NCI-H2029 (cell line): ENCODE data around the gene NPAS3.

Experiments used
- DNase-seq: peaks from one replicate; lab custom pipeline; 2025; lab: John Stamatoyannopoulos, UW

The NPAS3 gene

DNA sequence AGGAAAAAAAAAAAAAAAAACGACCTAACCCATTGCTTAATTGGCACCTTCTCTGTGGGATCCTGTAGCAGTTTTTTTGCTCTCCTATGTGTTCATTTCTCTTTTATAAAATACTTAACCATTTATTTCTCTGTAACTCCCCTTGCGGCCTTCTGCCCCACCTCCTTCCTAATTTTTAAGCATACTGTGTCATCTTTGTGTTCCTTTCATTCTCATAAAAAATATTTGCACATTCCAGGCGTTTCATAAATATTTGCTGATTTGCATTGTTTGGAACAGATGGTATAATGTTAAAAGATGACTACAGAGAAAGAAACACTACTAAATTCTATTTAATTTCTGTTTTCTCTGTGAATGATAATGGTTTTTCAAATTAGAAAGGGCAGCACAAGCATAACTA, 77.9 kb downstream of the NPAS3 start:
- DNase-seq: no peak

DNA sequence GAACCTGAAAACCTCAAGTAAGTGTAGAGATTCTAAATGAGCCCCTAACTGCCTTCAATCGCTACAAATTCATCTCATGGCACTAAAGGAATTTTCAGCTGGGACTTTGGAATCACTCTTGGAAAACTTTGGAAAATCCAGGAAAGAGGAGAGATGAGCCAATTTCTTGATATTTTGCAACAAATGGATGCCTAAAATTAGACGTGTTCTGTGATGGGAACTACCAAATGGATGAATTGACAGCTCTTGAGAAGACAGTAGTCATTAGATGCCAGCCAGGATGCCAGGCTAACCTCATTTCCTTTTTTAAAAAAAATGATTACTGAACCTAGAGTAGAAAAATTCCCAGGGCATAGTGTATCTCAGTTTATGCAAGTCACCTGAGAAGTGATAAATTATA, 78.3 kb downstream of the NPAS3 start:
- no peak for DNase-seq

DNA sequence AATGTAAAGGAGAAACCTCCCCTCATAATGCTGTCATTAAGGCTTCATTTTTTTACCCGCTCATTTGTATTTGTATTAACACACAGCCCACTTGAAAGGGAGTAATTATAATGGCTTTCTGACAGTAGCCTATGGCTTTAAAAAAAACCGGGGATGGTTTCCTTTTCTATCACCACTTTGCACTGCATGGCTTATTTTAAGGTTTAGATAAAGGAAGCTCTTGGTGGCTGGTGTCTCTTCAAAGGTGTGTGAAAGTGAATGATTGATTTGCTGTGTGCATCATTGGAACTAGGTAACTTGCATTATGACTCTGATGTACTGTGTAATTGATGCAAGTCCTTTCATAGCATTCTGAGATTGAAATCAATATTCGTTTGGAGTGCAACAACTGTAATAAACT, 80.7 kb downstream of the NPAS3 start:
- DNase-seq: no peak

DNA sequence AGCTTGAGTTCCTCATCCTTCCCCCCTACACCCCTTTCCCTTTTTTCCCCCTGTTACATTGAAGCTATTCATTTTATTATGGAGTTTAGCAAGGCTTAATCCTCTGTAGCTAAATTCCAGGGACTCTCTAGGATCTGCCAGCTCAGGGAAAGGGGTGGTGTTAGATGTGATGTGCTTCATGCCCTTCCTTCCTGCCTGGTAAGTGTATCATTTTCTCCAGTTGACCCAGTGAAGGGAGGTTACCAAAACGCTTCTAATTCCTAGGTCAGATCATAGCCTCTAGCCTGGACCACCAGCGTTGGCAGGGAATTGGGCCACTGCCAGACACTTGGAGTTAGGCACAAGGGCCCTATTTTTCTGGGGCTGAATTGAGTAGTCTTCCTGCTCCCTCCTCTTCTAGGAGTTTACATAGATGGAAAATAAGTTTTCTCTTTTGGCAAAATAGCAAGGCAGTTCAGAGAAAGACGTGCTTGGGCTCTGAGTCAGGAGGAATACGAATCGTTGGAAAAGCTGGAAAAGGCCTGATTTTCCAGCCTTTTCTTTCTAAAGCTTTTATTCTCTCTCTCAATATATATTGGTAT, 88.3 kb downstream of the NPAS3 start:
- no peak for DNase-seq

GRCh38 chr14:33029511-33029910, 90.8 kb downstream of the NPAS3 start:
- no peak for DNase-seq

GRCh38 chr14:33030386-33030785, 91.7 kb downstream of the NPAS3 start:
- DNase-seq: peak; percentile 39

- DNase-seq: no peak
These were observed 96.9 kb downstream of the NPAS3 start for GRCh38 chr14:33035416-33036194.

GRCh38 chr14:33039311-33039710, 100.6 kb downstream of the NPAS3 start:
- DNase-seq: no peak

DNA sequence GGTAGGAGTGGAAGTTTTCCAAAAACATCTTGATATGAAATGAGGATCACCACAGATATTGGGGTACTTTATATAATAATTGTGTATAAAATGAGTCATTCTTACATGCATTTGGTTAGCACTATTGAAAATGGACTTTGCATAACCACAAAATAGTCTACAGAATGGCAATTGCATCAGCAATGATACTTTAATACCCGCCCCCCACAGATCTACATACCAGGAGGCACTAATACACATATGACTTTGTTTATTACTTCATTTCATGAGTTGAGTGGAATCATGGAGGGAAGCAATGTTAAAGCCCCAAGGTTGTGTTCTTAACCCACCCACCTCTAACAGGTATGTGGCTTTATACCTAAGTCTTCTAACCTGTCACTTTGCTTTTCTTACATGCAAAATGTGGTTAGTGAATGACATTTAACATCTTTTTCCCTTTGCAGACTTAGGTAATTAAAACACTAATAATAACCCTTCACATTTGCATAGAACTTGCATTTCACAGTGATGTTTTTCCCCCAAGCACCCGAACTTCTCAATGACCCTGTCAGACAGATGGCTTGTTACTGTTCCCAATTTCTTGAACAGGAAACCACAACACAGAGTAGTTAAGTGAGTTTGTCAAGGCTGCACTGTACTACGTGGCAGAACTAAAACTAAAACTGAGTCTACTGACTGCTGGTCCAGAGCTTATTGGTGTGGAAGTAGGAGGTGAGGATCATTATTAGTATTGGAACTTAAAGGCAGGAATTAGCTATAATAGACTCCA, 101.9 kb downstream of the NPAS3 start:
- no peak for DNase-seq

- DNase-seq: no peak
These were observed 103.9 kb downstream of the NPAS3 start for GRCh38 chr14:33042591-33042990.

DNA sequence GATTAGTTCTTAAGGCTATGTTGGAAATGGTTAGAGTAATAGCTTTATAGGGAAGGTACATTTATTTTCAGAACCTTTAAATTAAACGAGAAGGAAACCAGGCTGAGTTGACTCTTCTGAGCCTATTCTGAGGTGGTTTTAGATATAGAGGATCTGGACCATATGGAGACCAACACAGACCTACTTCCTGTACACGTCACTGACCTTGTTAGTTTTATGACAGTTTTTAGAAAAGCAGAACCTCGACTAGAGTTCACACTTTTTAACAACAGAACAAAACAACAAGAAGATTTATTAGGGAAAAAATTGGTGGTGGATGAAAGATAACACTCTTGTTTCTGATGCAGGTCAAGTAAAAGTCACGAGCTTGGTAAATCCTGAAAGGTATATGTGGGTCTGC, 107.1 kb downstream of the NPAS3 start:
- DNase-seq: no peak

GRCh38 chr14:33052943-33053342, 114.3 kb downstream of the NPAS3 start:
- no peak for DNase-seq

DNA sequence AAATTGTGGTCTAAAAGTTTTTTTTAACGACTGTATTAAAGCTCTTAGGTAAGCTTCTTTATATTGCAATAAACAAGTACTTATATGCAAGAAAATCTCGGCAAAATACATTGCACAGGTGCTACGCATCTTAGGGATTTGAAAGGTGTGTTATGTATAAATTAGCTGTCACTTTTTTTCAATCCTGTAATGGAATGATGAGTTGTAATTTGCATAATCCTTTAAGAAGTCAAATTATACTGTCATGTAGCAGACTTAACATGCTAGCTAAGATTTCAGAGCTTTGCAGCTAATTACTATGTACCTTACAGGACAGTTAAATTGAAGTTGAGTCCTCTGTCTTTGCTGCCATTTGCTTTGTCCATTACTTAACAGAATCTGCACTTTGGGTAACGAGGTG, 117.5 kb downstream of the NPAS3 start:
- no peak for DNase-seq

DNA sequence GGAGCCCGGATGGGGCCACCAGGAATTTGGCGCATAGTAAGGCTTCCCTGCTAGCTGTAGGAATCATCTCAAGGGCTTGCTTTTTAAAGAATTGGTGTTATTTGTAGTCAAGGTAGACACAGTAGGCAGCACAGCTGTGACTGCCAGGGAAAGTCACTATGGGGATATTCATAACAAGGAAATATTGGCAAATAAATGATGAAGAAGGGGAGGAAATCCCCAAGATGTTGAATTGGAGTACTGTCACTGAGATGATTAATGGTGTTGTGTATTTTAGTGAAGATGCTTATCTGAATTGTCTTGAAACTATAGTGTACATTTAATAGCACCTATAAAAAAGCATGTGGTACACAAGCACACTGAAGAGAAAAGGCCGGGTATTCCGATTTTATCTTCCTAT, 118.9 kb downstream of the NPAS3 start:
- DNase-seq: peak; percentile 51

- no peak for DNase-seq
These were observed 123.1 kb downstream of the NPAS3 start for GRCh38 chr14:33061667-33062325.

GRCh38 chr14:33062476-33062875, 123.8 kb downstream of the NPAS3 start:
- DNase-seq: peak; percentile 69

- no peak for DNase-seq
These were observed 124.2 kb downstream of the NPAS3 start for GRCh38 chr14:33062881-33063280.

- DNase-seq: no peak
These were observed 124.8 kb downstream of the NPAS3 start for GRCh38 chr14:33063521-33063920.

DNA sequence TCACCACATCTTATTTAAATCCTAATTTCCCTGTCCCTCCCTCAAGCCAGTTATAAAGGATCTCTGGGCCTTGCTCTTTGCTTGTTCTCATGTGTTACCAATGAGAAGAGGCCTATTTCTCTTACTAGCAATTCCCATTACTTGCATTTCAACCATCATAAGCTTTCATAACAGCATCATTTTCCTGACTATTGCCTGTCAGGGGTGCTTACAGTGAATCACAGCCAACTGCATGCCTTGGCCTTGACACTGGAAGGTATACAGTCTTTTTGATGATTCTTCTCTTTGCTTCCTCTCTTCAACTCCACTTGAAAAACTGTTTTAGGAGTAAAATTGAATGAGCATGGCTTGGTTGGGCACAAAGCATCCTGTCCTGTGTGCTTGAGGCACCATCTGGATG, 127.0 kb downstream of the NPAS3 start:
- DNase-seq: no peak

GRCh38 chr14:33068040-33068439, 129.4 kb downstream of the NPAS3 start:
- no peak for DNase-seq

DNA sequence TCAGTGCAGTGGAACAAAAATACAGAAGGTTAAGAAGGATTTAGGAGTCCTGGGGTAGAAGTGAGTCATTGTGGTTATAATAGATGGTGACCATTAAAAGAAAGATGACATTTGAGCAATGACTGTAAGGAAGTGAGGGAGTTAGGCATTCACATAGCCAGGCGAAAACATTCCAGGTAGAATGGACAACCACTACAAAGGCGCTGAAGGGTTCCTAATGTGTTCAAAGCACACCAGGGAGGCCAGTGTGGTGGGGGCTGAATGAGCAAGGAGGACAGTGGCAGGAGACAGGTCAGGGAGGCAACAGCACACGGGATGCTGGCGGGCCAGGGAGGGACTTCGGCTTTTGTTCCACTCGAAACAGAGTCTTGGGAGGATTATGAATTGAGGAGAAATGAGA, 129.9 kb downstream of the NPAS3 start:
- no peak for DNase-seq

DNA sequence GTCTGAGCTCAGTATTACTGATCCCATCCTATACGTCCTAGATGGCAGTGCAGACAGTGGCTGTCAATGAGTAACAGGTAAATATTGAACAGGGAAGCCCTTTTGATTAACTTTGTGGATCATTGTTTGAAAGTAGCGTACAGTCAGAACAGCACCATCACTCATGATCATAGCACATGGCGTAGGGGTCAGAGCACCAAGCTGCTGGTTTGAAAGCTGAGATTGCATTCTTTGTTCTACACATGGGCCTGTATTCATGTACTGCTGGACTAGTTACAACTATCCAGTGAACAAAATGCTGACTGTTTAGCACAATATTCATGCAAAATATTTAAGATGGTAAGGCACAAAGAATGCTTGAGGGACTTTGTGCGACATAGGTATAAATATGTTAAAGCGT, 131.8 kb downstream of the NPAS3 start:
- no peak for DNase-seq

DNA sequence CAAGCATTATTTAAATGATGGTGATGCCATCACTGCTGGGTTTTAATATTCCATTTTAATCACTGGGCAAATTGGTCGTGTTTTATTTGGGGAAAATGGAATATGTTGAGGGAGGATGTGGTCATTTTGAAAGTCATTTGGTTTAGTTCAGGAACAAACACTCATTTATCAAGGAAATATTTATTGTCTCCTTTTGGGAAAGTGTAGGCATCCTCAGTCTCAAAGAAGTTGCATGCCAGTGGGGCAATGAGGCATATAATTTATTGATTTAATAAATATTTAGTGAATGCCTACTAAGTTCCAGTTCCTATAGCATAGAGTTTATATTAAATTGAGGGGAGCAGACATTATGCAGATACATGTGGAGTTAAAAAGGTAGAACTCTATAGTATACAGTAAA, 134.3 kb downstream of the NPAS3 start:
- DNase-seq: no peak
